Measurements from ENCODE around the gene LARGE2. TPM values are rescaled to one million over a fixed set of nuclear protein-coding genes. Genes with fewer than 3 reads are reported as not detected.
A peak's percentile ranks its signal among the peaks of the same experiment; 100 is the strongest.

Gene LARGE2
- total RNA-seq, 1 experiment from 2014 or later = 30.1 TPM

- CTCF ChIA-PET = no interaction called here
- no peak for TF ChIP-seq CTCF (IDR thresholded peaks at IDR 0.05; ENCODE audit: unreplicated experiment)
- Mint-ChIP-seq H3K27me3 (ENCODE audit: unreplicated experiment) (no peaks in the 10 kb centered on the region), H3K9me3 (ENCODE audit: low read depth, unreplicated experiment) (no peaks in the 10 kb centered on the region), H3K4me1 (ENCODE audit: low read depth, unreplicated experiment) (no peaks in the 10 kb centered on the region), H3K27ac (ENCODE audit: unreplicated experiment) (no peak overlapping the region), H3K36me3 (ENCODE audit: insufficient read depth, unreplicated experiment) (peaks cover 27% of the 10 kb centered on the region), H3K4me3 (ENCODE audit: low read depth, unreplicated experiment) (no peak overlapping the region)
- no TSS peak for BruUV-seq (replicated peaks)
- intact Hi-C loops (cut with micrococcal nuclease; ENCODE audit: unreplicated experiment) = no loop called here
- no peak for DNase-seq
Measured at GRCh38 chr11:45910623-45911022, 11.8 kb upstream of the LARGE2 start.

DNA sequence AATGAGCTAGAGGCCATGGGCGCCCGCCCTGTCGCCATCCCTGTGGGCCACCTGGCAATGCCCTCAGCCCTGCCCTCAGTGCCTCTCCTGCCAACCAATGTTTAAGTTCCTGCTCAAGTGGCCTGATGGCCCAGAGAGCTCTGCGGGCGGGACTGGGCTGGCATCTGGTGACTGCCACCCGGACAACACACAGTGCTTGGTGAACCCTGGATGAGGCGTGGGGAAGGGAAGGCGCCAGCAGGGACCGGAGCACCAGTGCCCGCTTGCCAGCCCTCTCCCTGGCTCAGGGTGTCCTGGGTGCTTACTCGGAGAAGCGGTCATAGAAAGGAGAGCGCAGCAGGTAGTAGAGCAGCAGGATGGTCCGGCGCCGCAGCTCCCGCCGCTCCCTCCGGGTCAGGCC is 8.9 kb upstream of the LARGE2 start:
- no peaks in the 10 kb centered on the region for H3K27me3 Mint-ChIP-seq (ENCODE audit: unreplicated experiment)
- TF ChIP-seq CTCF (IDR thresholded peaks at IDR 0.05; ENCODE audit: unreplicated experiment) = no peak
- CTCF ChIA-PET = interaction anchor here (0.6 to 0.7 kb wide), 2 partner anchors 48 to 927 kb away, joined by 3 to 4 read pairs; no protein-coding TSS in a partner anchor
- BruUV-seq (replicated peaks) = no TSS peak
- intact Hi-C loops (cut with micrococcal nuclease; ENCODE audit: unreplicated experiment) = no loop called here
- peaks cover 9% of the 10 kb centered on the region for H3K4me1 Mint-ChIP-seq (ENCODE audit: low read depth, unreplicated experiment)
- H3K36me3 Mint-ChIP-seq (ENCODE audit: insufficient read depth, unreplicated experiment) = peaks cover 42% of the 10 kb centered on the region
- DNase-seq = no peak
- no peak overlapping the region for H3K27ac Mint-ChIP-seq (ENCODE audit: unreplicated experiment)
- H3K9me3 Mint-ChIP-seq (ENCODE audit: low read depth, unreplicated experiment) = no peaks in the 10 kb centered on the region
- no peak overlapping the region for H3K4me3 Mint-ChIP-seq (ENCODE audit: low read depth, unreplicated experiment)

- intact Hi-C loops (cut with micrococcal nuclease; ENCODE audit: unreplicated experiment) = no loop called here
- Mint-ChIP-seq H3K4me3 (ENCODE audit: low read depth, unreplicated experiment) (no peak overlapping the region), H3K9me3 (ENCODE audit: low read depth, unreplicated experiment) (no peaks in the 10 kb centered on the region), H3K36me3 (ENCODE audit: insufficient read depth, unreplicated experiment) (peaks cover 47% of the 10 kb centered on the region), H3K27me3 (ENCODE audit: unreplicated experiment) (no peaks in the 10 kb centered on the region), H3K4me1 (ENCODE audit: low read depth, unreplicated experiment) (peaks cover 9% of the 10 kb centered on the region), H3K27ac (ENCODE audit: unreplicated experiment) (no peak overlapping the region)
- CTCF ChIA-PET = no interaction called here
- DNase-seq = no peak
- no TSS peak for BruUV-seq (replicated peaks)
- TF ChIP-seq CTCF (IDR thresholded peaks at IDR 0.05; ENCODE audit: unreplicated experiment) = no peak
Measured at GRCh38 chr11:45913942-45914635, 8.4 kb upstream of the LARGE2 start.

- no peak for DNase-seq
- no TSS peak for BruUV-seq (replicated peaks)
- peak overlapping the region; percentile 21 for H3K4me3 Mint-ChIP-seq (ENCODE audit: low read depth, unreplicated experiment)
- H3K36me3 Mint-ChIP-seq (ENCODE audit: insufficient read depth, unreplicated experiment) = peaks cover 48% of the 10 kb centered on the region
- H3K27me3 Mint-ChIP-seq (ENCODE audit: unreplicated experiment) = no peaks in the 10 kb centered on the region
- H3K9me3 Mint-ChIP-seq (ENCODE audit: low read depth, unreplicated experiment) = no peaks in the 10 kb centered on the region
- peaks cover 9% of the 10 kb centered on the region for H3K4me1 Mint-ChIP-seq (ENCODE audit: low read depth, unreplicated experiment)
- H3K27ac Mint-ChIP-seq (ENCODE audit: unreplicated experiment) = no peak overlapping the region
- TF ChIP-seq CTCF (IDR thresholded peaks at IDR 0.05; ENCODE audit: unreplicated experiment) = no peak
- CTCF ChIA-PET = interaction anchor here (0.6 kb wide), 1 partner anchor 1427 kb away, joined by 3 read pairs; no protein-coding TSS in a partner anchor
- intact Hi-C loops (cut with micrococcal nuclease; ENCODE audit: unreplicated experiment) = no loop called here
Measured at GRCh38 chr11:45915446-45915845, 7.0 kb upstream of the LARGE2 start.
